SU-DHL-6 (cell line): Measurements from ENCODE around the gene KAZN.

Experiments used
- H2AFZ ChIP-seq: fragments of 200-600 bp; sonication (generic); 2 replicates; pipeline ENCODE4 v1.6.1; 2014; ENCODE audit warnings: low read depth, mild to moderate bottlenecking, moderate library complexity, mixed read lengths, antibody characterized with exemption, low read length; ENCODE audit not compliant: severe bottlenecking
- H3F3A ChIP-seq: fragments of 200-600 bp; shearing (Covaris generic); 2 replicates; pipeline ENCODE4 v1.6.0; 2016; ENCODE audit warnings: antibody characterized with exemption, mild to moderate bottlenecking; ENCODE audit not compliant: insufficient read depth
- H3K27ac ChIP-seq: fragments of 200-600 bp; sonication (generic); 2 replicates; pipeline ENCODE4 v1.5.1; 2016; ENCODE audit warnings: low read depth, mild to moderate bottlenecking, low read length, moderate library complexity, mixed read lengths
- H3K27me3 ChIP-seq: fragments of 200-600 bp; sonication (generic), shearing (Covaris generic); 2 replicates; pipeline ENCODE4 v1.6.0; 2014; ENCODE audit warnings: mild to moderate bottlenecking, low read length
- H3K36me3 ChIP-seq: fragments of 200-600 bp; sonication (generic); 2 replicates; pipeline ENCODE4 v1.6.1; 2014; ENCODE audit warnings: mild to moderate bottlenecking, low read length, mixed read lengths
- H3K4me2 ChIP-seq: fragments of 300-600, 200-600 bp; shearing (Covaris generic), sonication (generic); 2 replicates; pipeline ENCODE4 v1.6.0; 2014; ENCODE audit warnings: low read length, low read depth, mild to moderate bottlenecking; ENCODE audit not compliant: poor library complexity, severe bottlenecking
- H3K4me3 ChIP-seq: fragments of 200-600 bp; sonication (generic); 2 replicates; pipeline ENCODE4 v1.5.1; 2014; ENCODE audit warnings: antibody characterized with exemption, low read length, mild to moderate bottlenecking, mixed read lengths; ENCODE audit not compliant: insufficient read depth, poor library complexity, severe bottlenecking
- H3K79me2 ChIP-seq: fragments of 200-600 bp; sonication (generic); 2 replicates; pipeline ENCODE4 v1.6.1; 2014; ENCODE audit warnings: mild to moderate bottlenecking, low read length, moderate library complexity; ENCODE audit not compliant: insufficient read depth
- H3K9ac ChIP-seq: fragments of 200-600 bp; sonication (generic); 2 replicates; pipeline ENCODE4 v1.7.0; 2014; ENCODE audit warnings: mild to moderate bottlenecking, low read length
- H3K9me2 ChIP-seq: fragments of 200-600 bp; sonication (generic); replicated peaks from 2 replicates; pipeline ENCODE4 v1.6.1; 2014; ENCODE audit warnings: low read length; ENCODE audit not compliant: insufficient read depth
- H3K9me3 ChIP-seq: fragments of 200-600 bp; sonication (generic); 2 replicates; pipeline ENCODE4 v1.6.1; 2014; ENCODE audit warnings: low read length, mixed read lengths; ENCODE audit not compliant: insufficient read depth
- H4K20me1 ChIP-seq: fragments of 200-600 bp; sonication (generic); 2 replicates; pipeline ENCODE4 v1.6.1; 2014; ENCODE audit warnings: low read depth, mild to moderate bottlenecking, antibody characterized with exemption, low read length, moderate library complexity, mixed read lengths
- CTCF ChIP-seq: fragments of 200-600 bp; sonication (generic); IDR thresholded peaks from one replicate; pipeline ENCODE4 v1.5.1; 2017; ENCODE audit warnings: antibody characterized with exemption, mild to moderate bottlenecking, low read length, moderate library complexity; ENCODE audit not compliant: insufficient read depth, poor library complexity, severe bottlenecking
- EZH2phosphoT487 ChIP-seq: fragments of 200-600 bp; sonication (generic), shearing (Covaris generic); conservative IDR thresholded peaks from 2 replicates; pipeline ENCODE4 v1.6.1; 2018; ENCODE audit warnings: mild to moderate bottlenecking, antibody characterized with exemption, low read length, moderate library complexity, mixed read lengths

The KAZN gene

GRCh38 chr1:14745001-14745720, 146.7 kb downstream of the KAZN start:
- Histone ChIP-seq H2AFZ (no peak overlapping the region), H3K36me3 (no peaks in the 10 kb centered on the region), H3F3A (no peaks in the 10 kb centered on the region), H3K27me3 (no peaks in the 10 kb centered on the region), H3K4me3 (no peak overlapping the region), H3K9ac (no peak overlapping the region), H3K79me2 (no peaks in the 10 kb centered on the region), H3K4me2 (no peak overlapping the region), H3K9me3 (no peaks in the 10 kb centered on the region), H3K9me2 (no peaks in the 10 kb centered on the region), H3K27ac (no peak overlapping the region), H4K20me1 (no peaks in the 10 kb centered on the region)
- TF ChIP-seq CTCF, result no peak
- TF ChIP-seq EZH2phosphoT487, result no peak

- H3K9ac ChIP-seq, result no peak overlapping the region
- H2AFZ ChIP-seq, result no peak overlapping the region
- H3K9me2 ChIP-seq, result no peaks in the 10 kb centered on the region
- no peaks in the 10 kb centered on the region for H3F3A ChIP-seq
- no peaks in the 10 kb centered on the region for H4K20me1 ChIP-seq
- no peaks in the 10 kb centered on the region for H3K9me3 ChIP-seq
- no peak overlapping the region for H3K4me3 ChIP-seq
- no peak for TF ChIP-seq EZH2phosphoT487
- H3K36me3 ChIP-seq, result no peaks in the 10 kb centered on the region
- no peaks in the 10 kb centered on the region for H3K27me3 ChIP-seq
- H3K4me2 ChIP-seq, result no peak overlapping the region
- H3K27ac ChIP-seq, result no peak overlapping the region
- H3K79me2 ChIP-seq, result no peaks in the 10 kb centered on the region
Observed at GRCh38 chr1:14745789-14746188, 147.3 kb downstream of the KAZN start.

DNA sequence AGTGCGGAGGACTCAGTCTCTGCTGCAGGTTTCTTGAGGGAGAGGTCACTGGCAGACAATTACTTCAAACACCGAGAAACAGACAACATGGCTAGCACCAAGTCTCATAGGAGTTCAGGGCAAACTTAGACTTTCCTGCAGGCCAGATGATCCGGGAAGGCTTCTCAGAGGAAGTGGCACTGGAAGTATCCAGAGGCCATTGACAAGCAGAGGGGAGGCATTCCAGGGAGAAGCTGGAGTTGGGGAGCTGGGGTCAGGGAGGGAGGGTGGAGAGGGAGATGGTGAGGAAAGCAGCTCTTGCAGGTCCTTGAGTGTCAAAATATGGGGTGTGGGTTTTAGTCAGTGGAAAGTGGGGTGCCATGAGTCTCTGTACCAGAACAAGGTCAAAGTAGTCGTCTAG, 147.9 kb downstream of the KAZN start:
- H3K27ac ChIP-seq, result no peak overlapping the region
- H3K9ac ChIP-seq, result no peak overlapping the region
- no peak overlapping the region for H3K4me2 ChIP-seq
- no peaks in the 10 kb centered on the region for H3K36me3 ChIP-seq
- H4K20me1 ChIP-seq, result no peaks in the 10 kb centered on the region
- no peaks in the 10 kb centered on the region for H3K9me3 ChIP-seq
- H3K79me2 ChIP-seq, result no peaks in the 10 kb centered on the region
- no peaks in the 10 kb centered on the region for H3K9me2 ChIP-seq
- no peak overlapping the region for H3K4me3 ChIP-seq
- H2AFZ ChIP-seq, result no peak overlapping the region
- H3K27me3 ChIP-seq, result no peaks in the 10 kb centered on the region
- TF ChIP-seq EZH2phosphoT487 (no peak), CTCF (no peak)
- H3F3A ChIP-seq, result no peaks in the 10 kb centered on the region

- H3K27ac ChIP-seq, result no peak overlapping the region
- H3K79me2 ChIP-seq, result no peaks in the 10 kb centered on the region
- H4K20me1 ChIP-seq, result no peaks in the 10 kb centered on the region
- no peak overlapping the region for H3K9ac ChIP-seq
- TF ChIP-seq EZH2phosphoT487 (no peak), CTCF (no peak)
- H3F3A ChIP-seq, result no peaks in the 10 kb centered on the region
- H3K36me3 ChIP-seq, result no peaks in the 10 kb centered on the region
- H3K9me2 ChIP-seq, result no peaks in the 10 kb centered on the region
- H3K27me3 ChIP-seq, result no peaks in the 10 kb centered on the region
- H3K4me3 ChIP-seq, result no peak overlapping the region
- no peak overlapping the region for H3K4me2 ChIP-seq
- H3K9me3 ChIP-seq, result no peaks in the 10 kb centered on the region
- no peak overlapping the region for H2AFZ ChIP-seq
Observed at GRCh38 chr1:14748151-14748550, 149.7 kb downstream of the KAZN start.
